GM21423 (cell line): ENCODE results near the gene SLC35G1.

ENCODE experiments used
- ATAC-seq: cut with Tn5 transposase; IDR thresholded peaks from one replicate; pipeline ENCODE4 v1.9.1; 2021; ENCODE audit warnings: mild to moderate bottlenecking, moderate library complexity; ENCODE audit not compliant: unreplicated experiment

Gene SLC35G1

DNA sequence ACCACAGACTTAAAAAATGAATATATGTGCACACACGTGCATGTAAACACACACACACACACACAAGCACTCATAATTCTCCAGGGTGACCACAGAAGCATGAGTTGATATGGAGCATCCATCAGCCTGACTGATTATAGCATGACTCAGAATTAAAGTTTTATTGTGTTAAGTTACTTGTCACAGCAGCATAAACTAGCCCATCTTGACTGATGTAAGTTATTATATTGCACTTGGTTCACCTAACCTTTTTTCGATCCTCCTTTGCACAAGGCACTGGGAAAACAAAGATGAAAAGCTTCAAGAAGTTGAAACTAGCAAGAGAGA lies 18.8 kb upstream of the SLC35G1 start:
- ATAC-seq = no peak

DNA sequence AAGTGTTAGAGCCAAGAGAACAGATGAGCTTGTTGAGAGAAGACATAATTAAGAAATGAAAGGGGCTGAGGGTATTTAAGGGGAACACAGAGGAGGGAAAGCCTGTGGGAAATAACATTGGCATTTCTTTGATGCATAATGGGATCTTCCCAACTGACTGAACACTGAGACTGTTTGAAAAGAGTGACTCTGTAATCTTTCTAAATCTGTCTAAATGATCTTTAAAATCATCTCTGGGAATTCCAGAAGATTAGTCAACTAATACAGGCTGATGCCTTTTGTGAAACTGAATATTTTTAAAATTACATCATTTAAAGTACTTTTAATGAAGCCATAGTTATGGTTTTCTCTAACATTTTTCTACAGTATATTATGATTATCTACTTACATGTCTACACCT lies 17.4 kb upstream of the SLC35G1 start:
- no peak for ATAC-seq

- no peak for ATAC-seq
Observed at GRCh38 chr10:93879273-93879672, 14.5 kb upstream of the SLC35G1 start.

DNA sequence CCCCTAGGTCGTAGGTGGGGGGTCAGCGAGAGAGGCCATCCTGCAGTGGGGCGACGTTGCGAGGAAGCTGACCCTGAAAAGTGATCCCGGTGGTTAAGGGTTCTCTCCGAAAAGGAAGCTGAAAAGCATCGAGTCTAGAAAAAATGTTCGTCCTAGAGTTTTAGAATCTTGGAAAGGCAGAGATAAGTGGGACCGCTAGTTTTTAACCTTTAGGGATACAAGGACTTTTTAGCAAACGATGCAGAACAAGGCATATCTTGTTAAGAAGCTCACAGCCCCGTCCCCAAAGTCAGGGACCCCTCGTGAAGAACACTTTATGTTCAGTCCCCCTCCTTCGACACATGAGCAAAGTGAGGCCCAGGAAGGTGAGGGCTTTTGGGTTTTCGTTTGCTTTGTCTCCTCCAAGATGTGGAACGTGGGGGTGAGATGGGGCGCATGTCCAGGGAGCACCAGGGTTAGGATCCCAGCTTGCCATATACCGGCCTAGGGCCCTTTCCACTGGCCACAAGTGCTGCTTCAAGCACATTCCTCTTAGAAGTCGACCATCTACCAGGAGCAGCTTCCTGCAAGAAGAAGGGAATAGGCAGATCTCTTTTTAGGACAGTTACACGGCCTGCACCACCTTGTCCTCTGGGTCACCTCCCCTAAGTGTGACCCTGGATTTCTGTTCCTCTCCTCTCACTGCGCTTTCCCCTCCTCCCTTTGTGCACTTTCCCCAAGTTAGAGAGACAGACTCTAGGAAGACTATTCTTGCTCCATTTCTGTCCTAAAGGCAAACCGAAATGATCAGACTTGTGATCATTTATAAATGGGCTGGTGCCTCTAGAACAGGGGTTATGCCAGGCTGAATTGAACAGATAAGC lies 969 bp downstream of the SLC35G1 start:
- peak; percentile 1 for ATAC-seq

DNA sequence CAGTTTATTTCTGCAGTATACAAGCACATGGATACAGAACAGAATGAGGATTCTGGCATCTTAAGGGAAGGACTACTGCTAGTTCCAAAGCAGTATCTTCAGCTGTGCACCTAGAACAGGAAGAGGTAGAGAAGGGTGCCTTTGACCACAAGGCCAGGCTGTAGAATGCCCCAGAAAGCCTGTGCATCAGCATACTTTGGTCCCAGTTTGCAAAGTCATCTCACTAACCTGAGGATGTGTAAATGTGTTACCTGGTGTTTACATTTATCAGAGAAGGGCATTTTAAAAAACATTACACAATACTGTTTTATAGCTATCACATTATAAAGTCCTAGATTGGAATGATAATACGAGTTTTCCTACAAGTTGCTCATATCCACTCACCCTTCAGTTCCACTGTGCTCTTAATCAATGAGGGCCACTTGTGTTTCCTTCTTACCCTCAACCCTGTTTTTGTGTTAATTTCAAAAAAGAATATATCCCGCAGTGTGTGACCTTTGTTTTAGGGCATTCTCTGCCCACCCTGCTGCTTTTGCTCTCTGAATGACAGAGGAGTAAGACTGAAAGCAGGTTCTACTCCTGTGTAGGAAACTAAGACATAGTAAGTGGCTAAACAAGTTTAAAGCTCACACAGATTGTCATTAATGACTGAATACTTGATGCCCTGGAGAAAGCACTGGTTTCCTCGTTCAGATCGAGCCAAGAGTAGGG lies 3.4 kb downstream of the SLC35G1 start:
- no peak for ATAC-seq

DNA sequence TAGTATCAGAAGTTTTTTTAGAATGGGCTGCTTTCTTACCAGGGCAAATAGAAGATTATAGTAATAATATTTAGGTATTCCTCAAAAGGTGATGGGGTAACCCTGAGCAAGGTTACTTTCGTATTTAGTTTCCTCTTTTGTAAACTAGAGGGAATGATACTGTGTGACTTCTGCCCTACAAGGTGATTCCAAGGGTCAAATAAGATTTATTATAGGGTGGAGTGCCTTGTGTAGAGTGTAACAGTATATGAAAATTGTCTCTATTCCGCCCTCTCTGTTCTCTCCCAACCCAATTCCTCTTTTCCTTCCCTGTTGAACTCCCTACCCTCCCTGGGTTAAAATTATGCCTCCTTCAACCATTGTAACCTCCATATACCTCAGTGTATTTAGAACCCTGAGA lies 5.3 kb downstream of the SLC35G1 start:
- no peak for ATAC-seq

DNA sequence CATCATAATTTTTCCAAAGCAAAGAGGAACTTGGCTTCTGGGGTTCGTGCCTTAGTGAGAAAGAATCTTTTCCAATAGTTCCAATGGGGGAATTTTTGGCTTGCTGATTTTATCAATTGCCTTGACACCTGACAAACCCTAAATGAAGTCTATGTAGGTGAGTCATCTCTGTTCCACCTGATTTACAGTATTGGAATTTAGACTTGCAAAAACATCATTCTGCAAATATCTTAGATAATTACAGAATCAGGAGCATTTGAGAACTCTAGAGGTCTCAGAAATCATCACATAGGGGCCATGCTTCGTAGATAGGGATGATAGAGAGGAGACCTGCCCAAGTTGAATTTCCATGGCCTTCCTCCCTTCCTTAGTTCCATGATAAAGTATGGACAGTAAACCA lies 9.3 kb downstream of the SLC35G1 start:
- ATAC-seq = no peak

DNA sequence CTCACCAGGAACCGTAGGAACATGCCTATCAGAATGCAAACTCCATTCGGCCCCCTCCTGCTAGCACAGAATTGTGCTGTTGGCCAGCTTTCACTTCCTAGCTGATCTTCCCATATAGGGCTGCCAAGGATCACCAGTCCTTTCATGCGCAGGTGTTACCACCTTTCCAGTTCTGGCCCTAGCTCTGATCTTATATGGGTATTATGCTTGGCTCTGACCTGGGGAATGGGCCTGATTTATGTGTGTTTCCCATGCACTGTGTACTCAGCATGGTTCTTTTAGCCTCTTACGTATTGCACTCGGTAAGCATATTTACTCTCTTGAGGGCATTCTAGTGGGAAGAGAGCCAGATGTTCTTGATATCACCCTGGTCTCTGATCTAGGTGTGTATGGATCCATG lies 11.1 kb downstream of the SLC35G1 start:
- no peak for ATAC-seq

DNA sequence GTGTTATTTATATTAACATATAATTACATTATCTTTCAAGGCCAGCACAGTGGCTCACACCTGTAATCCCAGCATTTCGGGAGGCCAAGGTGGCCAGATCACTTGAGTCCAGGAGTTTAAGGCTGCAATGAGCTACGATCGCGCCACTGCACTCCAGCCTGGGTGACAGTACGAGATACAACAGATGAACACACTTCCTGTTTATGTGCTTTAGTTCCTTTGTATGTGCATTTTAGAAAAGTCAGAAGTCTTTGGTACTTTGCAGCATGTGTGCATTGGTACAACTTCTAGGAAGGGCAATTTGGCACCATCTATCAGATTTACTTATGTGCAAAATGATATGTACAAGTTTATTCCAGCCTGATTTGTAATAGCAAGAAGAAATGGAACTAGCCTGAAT lies 13.3 kb downstream of the SLC35G1 start:
- ATAC-seq = no peak

- ATAC-seq = no peak
Observed at GRCh38 chr10:93911866-93912265, 18.1 kb downstream of the SLC35G1 start.

DNA sequence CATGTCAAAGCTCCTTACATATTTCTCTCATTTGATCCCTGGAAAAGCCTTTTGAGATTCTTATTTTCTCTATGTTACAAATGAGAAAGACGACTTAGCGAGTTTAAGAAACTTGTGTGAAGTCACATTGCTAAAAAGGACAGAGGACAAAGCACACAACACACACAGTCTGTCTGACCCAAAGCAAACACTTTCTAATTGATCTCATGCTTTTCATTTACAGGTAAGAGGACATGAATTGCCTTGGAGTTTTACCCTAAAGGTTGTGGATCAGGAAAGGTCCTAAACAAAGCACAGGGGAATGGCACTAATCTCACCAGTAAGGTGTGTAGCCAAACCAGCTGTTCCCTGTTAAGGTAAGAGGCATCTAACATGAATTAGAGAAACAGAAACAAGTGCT lies 18.7 kb downstream of the SLC35G1 start:
- ATAC-seq = no peak

GRCh38 chr10:93913706-93914105 lies 19.9 kb downstream of the SLC35G1 start:
- no peak for ATAC-seq

DNA sequence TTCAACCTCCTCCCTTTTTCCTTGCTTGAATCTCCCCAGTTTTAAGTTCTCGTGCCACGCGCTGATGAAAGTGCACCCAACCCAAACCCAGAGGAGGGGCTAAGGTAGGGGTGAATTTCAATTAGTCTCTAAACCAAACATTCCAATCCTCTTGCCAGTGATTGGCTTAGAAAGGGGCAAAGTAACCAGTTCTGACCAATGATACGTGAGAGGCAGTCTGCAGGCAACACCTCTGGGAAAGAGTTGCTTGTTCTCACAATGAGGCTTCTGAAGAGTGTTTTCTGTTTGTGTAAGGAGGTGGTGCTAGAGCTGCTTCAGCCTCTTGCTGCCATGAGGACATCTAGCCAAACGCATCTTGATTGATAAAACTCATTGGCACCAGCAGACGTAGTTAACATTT lies 21.8 kb downstream of the SLC35G1 start:
- no peak for ATAC-seq

DNA sequence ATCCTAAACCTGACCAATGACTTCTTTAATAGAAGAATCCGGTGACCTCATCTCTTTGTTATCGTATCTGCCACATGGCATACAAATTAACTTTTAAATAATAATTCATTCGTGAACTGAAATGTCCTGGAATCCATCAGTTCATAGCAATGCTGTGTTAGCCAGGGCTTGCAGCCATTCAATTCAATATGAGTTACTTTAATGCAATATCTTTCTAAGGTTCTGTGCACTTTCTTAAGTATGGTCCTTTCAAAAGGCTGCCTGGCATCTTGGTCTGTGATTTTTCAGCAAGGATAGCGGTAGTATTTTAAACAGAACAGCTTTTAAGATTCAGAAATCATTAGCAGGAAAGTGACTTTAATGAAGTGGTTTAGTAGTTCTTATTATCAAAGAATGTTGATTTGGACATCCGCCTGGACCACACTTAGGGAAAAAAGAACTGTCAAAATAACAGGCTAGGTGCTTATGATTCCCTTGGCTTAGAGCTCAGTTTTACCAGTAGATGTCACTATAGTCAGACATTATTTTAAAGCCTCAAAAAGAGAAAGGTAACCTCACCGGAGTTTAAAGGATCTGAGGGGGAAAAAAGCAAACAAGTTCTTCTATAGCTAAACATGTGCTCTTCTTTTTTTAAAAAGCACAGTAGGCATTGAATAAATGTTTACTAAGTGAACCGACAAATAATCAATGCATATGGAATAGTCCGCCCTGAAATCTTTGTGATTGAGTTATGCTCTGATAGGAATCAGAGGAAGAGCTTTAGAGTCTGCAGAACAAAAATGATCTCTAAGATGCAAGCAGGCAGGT lies 22.7 kb downstream of the SLC35G1 start:
- ATAC-seq = no peak

DNA sequence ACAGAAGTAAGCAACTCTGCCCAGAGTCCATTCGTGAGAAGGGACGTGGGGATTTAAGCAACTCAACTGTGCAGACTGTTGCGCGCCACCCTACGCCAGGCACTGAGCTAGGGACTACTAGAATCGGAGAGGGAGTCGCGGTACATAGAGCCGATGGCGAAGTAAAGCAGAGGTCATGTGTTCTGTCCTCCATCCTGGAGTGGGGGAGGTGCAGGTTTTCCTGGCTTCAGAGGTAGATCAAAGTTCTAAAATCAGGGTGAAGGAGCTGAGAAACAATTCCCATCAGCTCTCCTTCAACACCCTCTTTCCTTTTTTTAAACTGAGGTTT lies 23.2 kb downstream of the SLC35G1 start:
- ATAC-seq = no peak

DNA sequence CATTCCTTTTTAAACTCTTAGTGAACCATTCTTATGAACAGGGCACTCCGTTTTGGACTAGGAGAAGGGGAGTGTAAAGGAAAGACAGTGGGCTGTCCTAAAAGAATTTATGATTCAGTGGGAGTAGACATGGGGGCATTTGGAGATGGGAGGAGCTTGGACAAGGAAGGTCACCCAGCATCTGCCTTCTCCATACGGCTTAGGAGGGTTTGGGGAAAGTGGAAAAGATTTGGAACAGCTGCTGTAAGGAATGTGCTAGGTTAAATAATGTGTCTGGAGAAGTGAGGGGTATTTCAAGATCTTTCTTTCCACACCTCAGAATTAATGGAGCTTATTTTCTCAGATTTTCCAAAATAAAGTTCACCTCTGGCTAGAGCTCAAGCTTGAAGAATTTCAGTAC lies 24.0 kb downstream of the SLC35G1 start:
- no peak for ATAC-seq

DNA sequence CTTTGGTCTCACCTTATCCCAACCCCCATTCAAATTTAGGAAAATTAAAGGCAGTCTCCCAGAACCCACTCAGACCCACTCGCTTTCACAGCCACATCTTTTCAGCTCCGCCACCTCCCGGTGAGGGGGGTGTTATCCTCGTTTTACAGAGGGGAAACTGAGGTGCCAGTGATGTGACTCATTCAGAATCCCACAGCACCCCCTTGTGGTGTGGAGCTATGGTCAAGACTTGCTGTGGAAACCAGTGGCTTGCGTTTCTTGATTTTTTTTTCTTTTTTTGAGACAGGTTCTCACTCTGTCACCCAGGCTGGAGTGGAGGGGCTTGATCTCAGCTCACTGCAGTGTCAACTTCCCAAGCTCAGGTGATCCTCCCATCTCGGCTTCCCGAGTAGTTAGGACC lies 27.6 kb downstream of the SLC35G1 start:
- no peak for ATAC-seq

DNA sequence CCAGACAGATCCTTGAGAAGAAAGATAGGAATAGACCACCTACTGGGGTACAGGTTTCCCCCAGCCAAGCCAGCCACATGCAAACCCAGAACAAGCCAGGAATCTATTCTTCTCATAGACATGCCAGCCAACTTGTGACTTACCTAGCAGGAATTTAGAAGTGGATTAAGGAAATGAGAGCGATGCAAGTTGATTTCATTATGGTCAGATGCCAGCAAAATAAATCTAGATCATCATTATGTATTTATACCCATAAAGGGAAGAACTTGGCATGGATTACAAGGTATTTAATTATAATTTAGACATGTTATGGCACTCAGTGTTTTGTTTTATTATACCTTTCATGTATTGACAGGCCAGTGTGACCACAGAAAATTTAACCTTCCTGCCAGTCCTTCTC lies 32.8 kb downstream of the SLC35G1 start:
- no peak for ATAC-seq

- ATAC-seq = no peak
Observed at GRCh38 chr10:93938140-93938539, 44.4 kb downstream of the SLC35G1 start.

DNA sequence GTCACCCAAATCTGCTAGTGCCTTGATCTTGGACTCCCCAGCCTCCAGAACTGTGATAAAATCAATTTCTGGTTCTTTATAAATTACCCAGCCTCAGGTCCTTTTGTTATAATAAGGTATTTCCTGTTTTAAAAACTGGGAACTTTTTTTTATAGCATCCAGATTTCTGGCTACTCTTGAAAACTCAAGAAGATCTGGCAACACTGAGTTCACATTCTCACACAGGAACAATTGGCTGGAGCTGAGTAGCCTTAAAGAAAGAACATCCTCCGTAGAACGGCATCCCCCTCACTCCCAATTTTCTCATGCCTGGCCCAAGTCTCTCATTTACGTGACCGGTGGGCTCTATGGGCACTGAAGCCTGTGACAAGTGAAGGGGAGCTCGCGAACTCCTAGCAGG lies 47.1 kb downstream of the SLC35G1 start:
- ATAC-seq = no peak

- no peak for ATAC-seq
Observed at GRCh38 chr10:93941606-93942005, 47.8 kb downstream of the SLC35G1 start.

DNA sequence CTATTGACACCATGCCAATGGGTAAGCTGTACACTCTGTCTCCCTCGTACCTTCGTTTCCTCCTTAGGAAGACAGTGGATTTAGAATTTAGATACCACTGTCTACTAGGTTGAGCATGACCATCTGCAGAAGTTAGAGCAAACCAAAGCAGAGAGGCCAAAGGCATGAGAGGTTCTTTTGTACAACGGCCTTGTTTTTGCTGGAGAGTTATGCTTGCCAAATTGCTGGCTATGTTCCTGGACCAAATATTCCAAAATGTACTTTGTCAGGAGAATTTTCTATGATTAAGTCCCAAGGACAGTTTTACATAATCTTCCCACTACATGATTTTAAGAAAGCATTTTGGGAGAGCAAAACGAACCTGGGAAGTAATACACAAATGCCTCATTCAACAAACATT lies 52.0 kb downstream of the SLC35G1 start:
- ATAC-seq = no peak
